Breast epithelium (tissue), 4 donors: ENCODE results near the gene CEP131. TPM values are rescaled to one million over a fixed set of nuclear protein-coding genes. Genes with fewer than 3 reads are reported as not detected.

Source experiments
- DNase-seq, 2 donors: peaks; one replicate each; pipeline ENCODE4 v3.0.0-alpha.2; 2019; ENCODE audit warnings: low spot score in 2 of 2
- H3K27ac ChIP-seq, 2 donors: fragments of 200-600 bp; sonication (generic) in 1 of 2; one replicate each; pipeline ENCODE4 v1.5.1; 2016 to 2019; ENCODE audit warnings: mild to moderate bottlenecking in 1 of 2
- H3K27me3 ChIP-seq, 2 donors: fragments of 200-600 bp; sonication (generic) in 1 of 2; one replicate each; pipeline versions ENCODE4 v1.5.1 to v1.6.0; 2017 to 2019; ENCODE audit warnings: control low read depth in 1 of 2, mild to moderate bottlenecking in 1 of 2
- H3K36me3 ChIP-seq: fragments of 200-600 bp; one replicate; pipeline ENCODE4 v1.5.1; 2019
- H3K4me1 ChIP-seq, 2 donors: fragments of 200-600 bp; sonication (generic); one replicate each; pipeline ENCODE4 v1.5.1; 2016 to 2019; ENCODE audit warnings: control low read depth in 1 of 2
- H3K4me3 ChIP-seq, 3 donors: fragments of 200-600 bp; sonication (generic); 1 replicate in 2 of 3; 2 replicates in 1 of 3; pipeline ENCODE4 v1.5.1; 2016 to 2019; ENCODE audit warnings: mild to moderate bottlenecking in 3 of 3, moderate library complexity in 2 of 3
- H3K9me3 ChIP-seq, 2 donors: fragments of 200-600 bp; sonication (generic) in 1 of 2; one replicate each; pipeline ENCODE4 v1.5.1; 2016 to 2019; ENCODE audit warnings: control low read depth in 1 of 2
- CTCF ChIP-seq, 3 donors: fragments of 450-650 bp; IDR thresholded peaks; one replicate each; pipeline ENCODE4 v1.5.1; 2016 to 2017; ENCODE audit warnings: antibody characterized with exemption in 3 of 3, mild to moderate bottlenecking in 3 of 3, moderate library complexity in 3 of 3
- POLR2A ChIP-seq: fragments of 450-650 bp; IDR thresholded peaks from one replicate; pipeline ENCODE4 v1.6.1; 2016; ENCODE audit warnings: antibody characterized with exemption, mild to moderate bottlenecking, moderate library complexity
- POLR2AphosphoS5 ChIP-seq, 3 donors: sonication (generic); formaldehyde crosslinking; IDR thresholded peaks; one replicate each; pipeline ENCODE4 v1.6.1; 2017; ENCODE audit warnings: antibody characterized with exemption in 3 of 3
- intact Hi-C: fragments of 100-400 bp; cut with DNase I; formaldehyde crosslinking; loops from one replicate; pipeline ENCODE4 v1.15.1; 2023; ENCODE audit warnings: low total_unique reads
- total RNA-seq, 3 donors: library from RNA; depleted of rRNA; stranded (reverse); fragments of >200 nt; gene quantifications; one replicate each; pipeline ENCODE4 v1.1.0, GENCODE V29; 2016

The CEP131 gene
- total RNA-seq, 3 donors from 2014 or later: 6.9 to 12.8 (median 9.7) TPM

- TF ChIP-seq POLR2A: no peak
- TF ChIP-seq POLR2AphosphoS5 (IDR thresholded peaks at IDR 0.05): no peak
- TF ChIP-seq CTCF (IDR thresholded peaks at IDR 0.05): no peak
Observed at GRCh38 chr17:81161536-81161935, 61.2 kb downstream of the CEP131 start.

GRCh38 chr17:81160747-81161453 lies 61.9 kb downstream of the CEP131 start:
- Histone ChIP-seq H3K4me1 (no peaks in the 10 kb centered on the region), H3K9me3 (no peaks in the 10 kb centered on the region), H3K27me3 (peaks cover 0 to 6% of the 10 kb centered on the region in 2 donors), H3K27ac (no peak overlapping the region), H3K4me3 (peak overlapping the region; percentile 36 to 56 (median 37)), H3K36me3 (no peaks in the 10 kb centered on the region)
- TF ChIP-seq POLR2AphosphoS5 (IDR thresholded peaks at IDR 0.05) (no peak), CTCF (IDR thresholded peaks at IDR 0.05) (no peak), POLR2A (no peak)
- intact Hi-C loops: no loop called here
- no peak for DNase-seq

More at GRCh38 chr17:81161536-81161935, 61.2 kb downstream of the CEP131 start:
- intact Hi-C loops: no loop called here
- Histone ChIP-seq H3K27ac (no peak overlapping the region), H3K27me3 (peaks cover 0 to 7% of the 10 kb centered on the region in 2 donors), H3K4me1 (no peaks in the 10 kb centered on the region), H3K4me3 (no peak overlapping the region), H3K36me3 (no peaks in the 10 kb centered on the region), H3K9me3 (no peaks in the 10 kb centered on the region)
- no peak for DNase-seq

GRCh38 chr17:81160306-81160705 lies 62.5 kb downstream of the CEP131 start:
- TF ChIP-seq CTCF (IDR thresholded peaks at IDR 0.05) (no peak), POLR2AphosphoS5 (IDR thresholded peaks at IDR 0.05) (no peak), POLR2A (no peak)
- intact Hi-C loops: no loop called here
- no peaks in the 10 kb centered on the region for H3K36me3 ChIP-seq
- H3K27ac ChIP-seq: no peak overlapping the region
- H3K9me3 ChIP-seq: no peaks in the 10 kb centered on the region
- peaks cover 0 to 6% of the 10 kb centered on the region in 2 donors for H3K27me3 ChIP-seq
- H3K4me1 ChIP-seq: no peaks in the 10 kb centered on the region
- H3K4me3 ChIP-seq: peak overlapping the region; percentile 36 to 56 (median 37)
- DNase-seq: no peak

GRCh38 chr17:81159611-81160265 lies 63.0 kb downstream of the CEP131 start:
- Histone ChIP-seq H3K36me3 (no peaks in the 10 kb centered on the region), H3K27ac (no peak overlapping the region), H3K9me3 (no peaks in the 10 kb centered on the region), H3K4me1 (no peaks in the 10 kb centered on the region), H3K4me3 (peak overlapping the region; percentile 36 to 56 (median 37)), H3K27me3 (peaks cover 0 to 6% of the 10 kb centered on the region in 2 donors)
- intact Hi-C loops: no loop called here
- no peak for TF ChIP-seq POLR2A
- TF ChIP-seq CTCF (IDR thresholded peaks at IDR 0.05): no peak
- TF ChIP-seq POLR2AphosphoS5 (IDR thresholded peaks at IDR 0.05): no peak
- DNase-seq: no peak
